ENCODE measurements around the gene CLIP2.
"Not testable (repeated sequence)": the region's sequence is repeated elsewhere in the genome, so short reads cannot be mapped to it uniquely, and the experiment has no call there.

CLIP2 gene

GRCh38 chr7:74332373-74333176 is 43.4 kb downstream of the CLIP2 start:
- DNase-seq (ENCODE audit: low read depth), result no peak

DNA sequence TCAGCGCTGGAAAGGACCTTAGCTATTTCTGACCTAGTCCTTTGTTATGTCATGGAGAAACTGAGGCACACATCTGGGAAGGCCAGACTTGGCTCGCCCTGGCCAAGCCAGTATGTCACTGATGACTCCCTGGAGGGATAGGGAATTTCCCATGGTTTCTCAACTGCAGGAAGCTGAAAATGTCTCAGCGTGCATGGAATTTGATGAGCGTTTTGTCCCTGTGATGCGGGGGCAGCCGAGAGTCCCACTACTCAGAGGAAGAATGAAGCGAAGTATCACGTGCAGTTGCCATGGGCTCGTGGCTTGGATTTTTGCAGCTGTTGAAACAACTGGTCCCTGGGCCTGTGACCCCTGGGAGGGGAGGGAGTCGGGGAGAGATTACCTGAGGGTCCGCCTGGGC is 44.8 kb downstream of the CLIP2 start:
- DNase-seq (ENCODE audit: low read depth), result no peak

DNA sequence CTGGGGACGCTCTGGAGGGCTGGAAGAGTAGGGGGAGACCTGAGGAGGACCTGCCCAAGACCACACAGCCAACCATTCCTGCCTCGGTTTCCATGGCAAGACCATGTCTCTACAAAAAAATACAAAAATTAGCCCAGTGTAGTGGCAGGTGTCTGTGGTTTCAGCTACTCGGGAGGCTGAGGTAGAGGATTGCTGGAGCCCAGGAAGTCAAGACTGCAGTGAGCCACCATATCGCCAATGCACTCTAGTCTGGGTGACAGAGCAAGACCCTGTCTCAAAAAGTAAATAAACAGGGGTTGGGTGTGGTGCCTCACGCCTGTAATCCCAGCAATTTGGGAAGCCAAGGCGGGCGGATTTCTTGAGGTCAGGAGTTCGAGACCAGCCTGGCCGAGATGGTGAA is 48.7 kb downstream of the CLIP2 start:
- DNase-seq (ENCODE audit: low read depth), result no peak

DNA sequence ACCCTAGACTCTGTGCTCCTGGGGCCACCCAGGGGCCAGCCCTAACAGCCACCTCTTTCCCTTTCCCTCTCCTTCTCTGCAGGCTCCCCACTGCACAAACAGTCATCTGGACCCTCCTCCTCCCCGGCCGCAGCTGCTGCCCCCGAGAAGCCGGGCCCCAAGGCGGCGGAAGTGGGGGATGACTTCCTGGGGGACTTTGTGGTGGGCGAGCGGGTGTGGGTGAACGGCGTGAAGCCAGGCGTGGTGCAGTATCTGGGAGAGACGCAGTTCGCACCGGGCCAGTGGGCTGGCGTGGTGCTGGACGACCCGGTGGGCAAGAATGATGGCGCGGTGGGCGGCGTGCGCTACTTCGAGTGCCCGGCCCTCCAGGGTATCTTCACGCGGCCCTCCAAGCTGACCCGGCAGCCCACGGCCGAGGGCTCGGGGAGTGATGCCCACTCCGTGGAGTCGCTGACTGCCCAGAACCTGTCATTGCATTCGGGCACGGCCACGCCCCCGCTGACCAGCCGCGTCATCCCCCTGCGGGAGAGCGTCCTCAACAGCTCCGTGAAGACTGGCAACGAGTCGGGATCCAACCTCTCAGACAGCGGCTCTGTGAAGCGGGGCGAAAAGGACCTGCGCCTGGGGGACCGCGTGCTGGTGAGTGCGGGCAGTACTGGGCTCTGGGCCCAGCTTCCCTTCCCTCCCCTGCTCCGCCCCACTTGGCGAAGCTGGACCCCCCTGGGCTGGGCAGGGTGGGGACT is 49.3 kb downstream of the CLIP2 start:
- DNase-seq (ENCODE audit: low read depth), result no peak

DNA sequence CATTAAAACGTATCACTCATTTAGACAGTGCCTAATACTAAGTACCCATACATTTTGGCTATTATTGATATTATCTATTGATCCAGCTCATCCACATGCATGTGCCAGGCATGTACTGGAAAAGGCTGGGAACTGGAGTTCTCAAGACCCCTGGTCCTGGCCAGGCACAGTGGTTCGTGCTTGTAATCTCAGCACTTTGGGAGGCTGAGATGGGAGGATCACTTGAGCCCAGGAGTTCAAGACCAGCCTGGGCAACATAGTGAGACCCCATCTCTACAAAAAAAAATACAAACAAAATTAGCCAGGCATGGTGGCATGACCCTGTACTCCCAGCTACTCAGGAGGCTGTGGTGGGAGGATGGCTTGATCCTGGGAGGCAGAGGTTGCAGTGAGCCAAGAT is 50.4 kb downstream of the CLIP2 start:
- not testable (repeated sequence) for DNase-seq (ENCODE audit: low read depth)

DNA sequence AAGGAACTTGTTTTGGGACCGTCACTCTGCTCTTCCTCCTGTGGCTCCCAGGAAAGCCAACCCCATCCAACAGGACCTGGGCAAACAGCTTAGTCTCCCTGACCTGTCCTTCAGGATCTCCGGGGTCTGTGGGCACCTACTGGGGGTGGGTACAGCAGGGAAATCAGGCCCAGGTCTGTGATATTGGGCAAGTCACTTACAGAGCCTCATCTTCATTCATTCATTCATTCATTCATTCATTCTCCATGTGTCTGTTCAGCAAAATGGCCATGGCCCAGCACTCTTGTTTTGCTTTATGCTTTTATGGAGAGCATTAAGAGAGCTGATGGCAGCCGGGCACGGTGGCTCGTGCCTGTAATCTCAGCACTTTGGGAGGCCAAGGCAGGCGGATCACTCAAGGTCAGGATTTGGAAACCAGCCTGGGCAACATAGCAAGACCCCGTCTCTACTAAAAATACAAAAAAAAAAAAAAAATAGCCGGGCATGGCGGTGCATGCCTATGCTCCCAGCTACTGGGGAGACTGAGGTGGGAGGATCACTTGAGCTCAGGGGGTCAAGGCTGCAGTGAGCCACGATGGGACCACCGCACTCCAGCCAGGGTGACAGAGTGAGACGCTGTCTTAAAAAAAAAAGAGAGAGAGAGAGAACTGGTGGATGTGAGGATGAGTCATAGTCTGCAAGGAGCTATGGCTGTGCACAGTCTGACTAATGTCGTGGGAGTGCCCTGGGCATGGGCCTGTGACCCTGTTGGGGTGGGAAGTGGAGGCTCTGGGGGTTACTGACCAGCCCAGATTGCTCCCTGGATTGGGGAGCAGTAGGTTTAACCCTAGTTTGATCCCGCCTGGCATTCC is 54.3 kb downstream of the CLIP2 start:
- no peak for DNase-seq (ENCODE audit: low read depth)

- DNase-seq (ENCODE audit: low read depth), result no peak
Measured at GRCh38 chr7:74344132-74344496, 54.9 kb downstream of the CLIP2 start.

- no peak for DNase-seq (ENCODE audit: low read depth)
Measured at GRCh38 chr7:74344786-74345185, 55.6 kb downstream of the CLIP2 start.

DNA sequence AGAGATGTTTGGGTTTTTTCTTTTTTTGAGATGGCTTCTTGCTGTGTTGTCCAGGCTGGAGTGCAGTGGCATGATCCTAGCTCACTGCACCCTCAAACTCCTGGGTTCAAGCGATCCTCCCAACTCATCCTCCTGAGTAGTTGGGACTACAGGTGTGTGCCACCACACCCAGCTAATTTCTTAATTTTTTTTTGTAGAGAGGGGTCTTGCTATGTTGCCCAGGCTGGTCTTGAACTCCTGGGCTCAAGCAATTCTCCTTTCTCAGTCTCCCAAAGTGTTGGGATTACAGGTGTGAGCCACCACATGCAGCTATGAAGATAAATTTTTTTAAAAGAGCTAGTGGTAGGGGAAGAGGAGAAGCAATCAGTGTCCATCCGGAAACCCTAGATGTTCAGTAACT is 56.8 kb downstream of the CLIP2 start:
- DNase-seq (ENCODE audit: low read depth), result no peak

GRCh38 chr7:74349621-74350020 is 60.4 kb downstream of the CLIP2 start:
- DNase-seq (ENCODE audit: low read depth), result no peak

DNA sequence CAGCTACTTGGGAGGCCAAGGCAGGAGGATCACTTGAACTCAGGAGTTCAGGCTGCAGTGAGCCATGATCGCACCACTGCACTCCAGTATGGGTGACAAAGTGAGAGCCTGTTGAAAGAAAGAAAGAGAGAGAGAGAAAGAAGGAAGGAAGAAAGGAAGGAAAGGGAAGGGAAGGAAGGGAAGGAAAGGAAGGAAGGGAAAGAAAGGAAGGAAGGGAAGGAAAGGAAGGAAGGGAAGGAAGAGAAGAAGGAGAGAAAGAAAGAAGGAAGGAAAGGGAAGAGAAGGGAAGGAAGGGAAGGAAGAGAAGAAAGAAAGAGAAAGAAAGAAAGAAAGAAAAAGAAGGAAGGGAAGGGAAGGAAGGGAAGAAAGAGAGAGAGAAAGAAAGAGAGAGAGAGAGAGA is 61.5 kb downstream of the CLIP2 start:
- DNase-seq (ENCODE audit: low read depth), result no peak

- no peak for DNase-seq (ENCODE audit: low read depth)
Measured at GRCh38 chr7:74351836-74352235, 62.6 kb downstream of the CLIP2 start.

DNA sequence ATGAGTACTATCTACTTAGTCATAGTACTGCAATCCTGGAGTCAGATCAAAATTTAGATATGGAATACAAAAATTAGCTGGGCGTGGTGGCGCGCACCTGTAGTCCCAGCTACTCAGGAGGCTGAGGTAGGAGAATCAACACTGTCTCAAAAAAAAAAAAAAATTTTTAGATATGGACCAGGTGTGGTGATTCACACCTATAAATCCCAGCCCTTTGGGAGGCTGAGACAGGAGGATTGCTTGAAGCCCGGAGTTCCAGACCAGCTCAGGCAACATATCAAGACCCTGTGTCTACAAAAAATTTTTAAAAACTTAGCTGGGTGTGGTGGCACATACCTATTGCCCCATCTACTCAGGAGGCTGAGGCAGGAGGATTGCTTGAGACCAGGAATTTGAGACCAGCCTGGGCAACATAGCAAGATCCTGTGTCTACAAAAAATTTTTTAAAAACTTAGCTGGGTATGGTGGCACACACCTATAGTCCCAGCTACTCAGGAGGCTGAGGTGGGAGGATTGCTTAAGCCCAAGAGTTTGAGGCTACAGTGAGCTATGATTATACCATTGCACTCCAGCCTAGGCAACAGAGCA is 63.4 kb downstream of the CLIP2 start:
- not testable (repeated sequence) for DNase-seq (ENCODE audit: low read depth)

DNA sequence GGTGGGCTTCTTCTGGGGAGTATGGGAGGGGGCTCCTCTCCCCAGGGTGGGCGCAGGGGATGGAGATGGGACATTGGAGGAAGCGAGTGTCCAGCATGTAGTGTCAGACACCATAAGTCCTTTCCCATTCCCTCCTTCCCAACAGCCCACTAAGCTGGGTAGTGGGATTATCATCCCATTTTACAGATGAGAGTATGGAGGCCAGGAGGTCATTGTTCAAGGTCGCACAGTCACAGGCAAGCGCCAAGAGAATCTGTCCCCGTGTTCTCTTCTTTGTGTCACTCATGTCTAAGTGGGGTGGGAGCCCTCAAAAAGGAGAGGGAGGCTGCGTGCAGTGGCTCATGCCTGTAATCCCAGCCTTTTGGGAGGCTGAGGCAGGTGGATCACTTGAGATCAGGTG is 64.8 kb downstream of the CLIP2 start:
- DNase-seq (ENCODE audit: low read depth), result no peak

GRCh38 chr7:74355091-74355490 is 65.9 kb downstream of the CLIP2 start:
- DNase-seq (ENCODE audit: low read depth), result no peak

GRCh38 chr7:74356589-74357315 is 67.5 kb downstream of the CLIP2 start:
- DNase-seq (ENCODE audit: low read depth), result no peak

DNA sequence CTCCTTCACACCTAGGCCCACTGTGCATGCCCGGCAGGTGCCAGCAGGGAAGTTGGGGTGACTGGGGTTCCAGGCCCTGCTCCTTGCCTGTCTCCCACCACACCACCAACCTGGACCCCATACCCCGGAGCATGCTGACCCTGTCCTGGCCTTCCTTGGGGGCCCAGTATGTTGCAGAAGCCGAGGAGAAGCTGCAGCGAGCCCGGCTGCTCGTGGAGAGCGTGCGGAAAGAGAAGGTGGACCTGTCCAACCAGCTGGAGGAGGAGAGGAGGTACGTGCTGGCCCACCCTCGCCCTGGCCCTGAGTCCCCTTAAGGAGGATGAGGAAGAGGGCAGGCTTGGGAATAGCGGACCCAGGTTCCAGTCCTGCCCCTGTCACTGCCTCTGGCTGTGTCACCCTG is 70.8 kb downstream of the CLIP2 start:
- DNase-seq (ENCODE audit: low read depth), result no peak

- DNase-seq (ENCODE audit: low read depth), result no peak
Measured at GRCh38 chr7:74362266-74362665, 73.1 kb downstream of the CLIP2 start.

- no peak for DNase-seq (ENCODE audit: low read depth)
Measured at GRCh38 chr7:74364061-74364460, 74.9 kb downstream of the CLIP2 start.

GRCh38 chr7:74365322-74366022 is 76.3 kb downstream of the CLIP2 start:
- no peak for DNase-seq (ENCODE audit: low read depth)
